ENCODE data around the gene ADAMTS10.

The ADAMTS10 gene

GRCh38 chr19:8601796-8602195 lies 8.7 kb downstream of the ADAMTS10 start:
- ChIA-PET POLR2A (no interaction called here), CTCF (no interaction called here)
- DNase-seq (ENCODE audit: extremely low spot score), result no peak
- no peak for TF ChIP-seq CTCF (IDR thresholded peaks at IDR 0.05; ENCODE audit: control extremely low read depth, extremely low read depth, low read depth, missing control alignments)

- no peak for TF ChIP-seq CTCF (IDR thresholded peaks at IDR 0.05; ENCODE audit: control extremely low read depth, extremely low read depth, low read depth, missing control alignments)
- no peak for DNase-seq (ENCODE audit: extremely low spot score)
- ChIA-PET POLR2A (no interaction called here), CTCF (no interaction called here)
Measured at GRCh38 chr19:8600816-8601215, 9.7 kb downstream of the ADAMTS10 start.

- POLR2A ChIA-PET, result no interaction called here
- CTCF ChIA-PET, result interaction anchor here (1.1 to 2.3 kb wide), 2 partner anchors 19 to 22 kb away, joined by 3 to 16 read pairs; partner anchors contain the start of gene MYO1F
- no peak for DNase-seq (ENCODE audit: extremely low spot score)
- no peak for TF ChIP-seq CTCF (IDR thresholded peaks at IDR 0.05; ENCODE audit: control extremely low read depth, extremely low read depth, low read depth, missing control alignments)
Measured at GRCh38 chr19:8600064-8600463, 10.5 kb downstream of the ADAMTS10 start.

GRCh38 chr19:8596168-8596567 lies 14.3 kb downstream of the ADAMTS10 start:
- CTCF ChIA-PET, result interaction anchor here (4.8 kb wide), 1 partner anchor 16 kb away, joined by 59 read pairs; no protein-coding TSS in a partner anchor
- no peak for TF ChIP-seq CTCF (IDR thresholded peaks at IDR 0.05; ENCODE audit: control extremely low read depth, extremely low read depth, low read depth, missing control alignments)
- POLR2A ChIA-PET, result no interaction called here
- DNase-seq (ENCODE audit: extremely low spot score), result no peak

- CTCF ChIA-PET, result interaction anchor here (1.0 to 4.8 kb wide), 3 partner anchors 7 to 20 kb away, joined by 3 to 59 read pairs (median 4); no protein-coding TSS in a partner anchor
- POLR2A ChIA-PET, result no interaction called here
- no peak for TF ChIP-seq CTCF (IDR thresholded peaks at IDR 0.05; ENCODE audit: control extremely low read depth, extremely low read depth, low read depth, missing control alignments)
- DNase-seq (ENCODE audit: extremely low spot score), result no peak
Measured at GRCh38 chr19:8595651-8596050, 14.9 kb downstream of the ADAMTS10 start.

GRCh38 chr19:8593931-8594330 lies 16.6 kb downstream of the ADAMTS10 start:
- no peak for TF ChIP-seq CTCF (IDR thresholded peaks at IDR 0.05; ENCODE audit: control extremely low read depth, extremely low read depth, low read depth, missing control alignments)
- POLR2A ChIA-PET, result no interaction called here
- CTCF ChIA-PET, result interaction anchor here (1.2 to 4.8 kb wide), 5 partner anchors 8 to 100 kb away, joined by 3 to 59 read pairs (median 3); no protein-coding TSS in a partner anchor
- no peak for DNase-seq (ENCODE audit: extremely low spot score)
